ENCODE data around the gene APBB2. TPM values are rescaled to one million over a fixed set of nuclear protein-coding genes. Genes with fewer than 3 reads are reported as not detected.

The APBB2 gene
- total and polyA plus RNA-seq, 2 of the 8 experiments (the other 6 are each of a cell fraction or from before 2014, with no cell fraction given) = 58.7 to 59.4 TPM

GRCh38 chr4:40984051-40984450, 230.3 kb downstream of the APBB2 start:
- Histone ChIP-seq H3K9me3 (ENCODE audit: insufficient read depth in 2 of 2, low read depth in 1 of 2, low read length in 1 of 2) (no peaks in the 10 kb centered on the region), H2BK120ac (replicated peaks; ENCODE audit: low read depth, low read length) (no peak overlapping the region), H2BK12ac (ENCODE audit: low read depth, low read length) (no peak overlapping the region), H3K79me2 (ENCODE audit: control insufficient read depth in 1 of 2, insufficient read depth in 2 of 2, low read length in 2 of 2) (no peaks in the 10 kb centered on the region), H3K18ac (ENCODE audit: extremely low read depth, low read length) (no peak overlapping the region), H3K36me3 (ENCODE audit: control insufficient read depth in 2 of 4, insufficient read depth in 4 of 4, low read length in 3 of 4) (no peaks in the 10 kb centered on the region), H4K8ac (ENCODE audit: extremely low read depth, insufficient read depth, low read length) (no peak overlapping the region), H3K23ac (ENCODE audit: insufficient read length) (no peak overlapping the region), H2AFZ (ENCODE audit: low read length) (no peak overlapping the region), H4K5ac (ENCODE audit: insufficient read length, low read depth, low read length) (no peak overlapping the region), H3K23me2 (ENCODE audit: low read depth, low read length) (no peaks in the 10 kb centered on the region), H2AK5ac (ENCODE audit: low read depth, low read length) (no peak overlapping the region), H3K27me3 (replicated peaks in 1 of 4; ENCODE audit: control insufficient read depth in 3 of 4, extremely low read depth in 1 of 4, insufficient read depth in 3 of 4, low read length in 3 of 4) (no peaks in the 10 kb centered on the region), H3K4me1 (replicated peaks in 1 of 4; ENCODE audit: control insufficient read depth in 3 of 4, insufficient read depth in 4 of 4, low read length in 3 of 4) (no peaks in the 10 kb centered on the region; a peak in 1 of 7 replicates), H3K4me2 (ENCODE audit: insufficient read depth in 1 of 2, low read depth in 2 of 2, low read length in 2 of 2) (no peak overlapping the region), H2BK20ac (ENCODE audit: low read length) (no peak overlapping the region), H3K79me1 (ENCODE audit: low read depth, low read length) (no peaks in the 10 kb centered on the region), H3K27ac (ENCODE audit: low read depth, low read length) (no peak overlapping the region), H3K56ac (replicated peaks; ENCODE audit: insufficient read length, low read depth, low read length) (no peak overlapping the region), H3K9ac (replicated peaks in 1 of 4; ENCODE audit: extremely low read depth in 1 of 4, low read depth in 3 of 4, low read length in 3 of 4) (no peak overlapping the region), H3K4ac (replicated peaks; ENCODE audit: insufficient read length, low read depth, low read length) (no peak overlapping the region), H2BK5ac (ENCODE audit: low read depth, low read length) (no peak overlapping the region), H2BK15ac (ENCODE audit: low read length) (no peak overlapping the region), H3K4me3 (ENCODE audit: extremely low read depth in 1 of 4, insufficient read depth in 2 of 4, low read depth in 3 of 4, low read length in 4 of 4) (no peak overlapping the region), H3K14ac (ENCODE audit: insufficient read length) (no peak overlapping the region), H4K91ac (replicated peaks; ENCODE audit: insufficient read length, low read length) (no peak overlapping the region), H4K20me1 (replicated peaks in 1 of 2; ENCODE audit: control insufficient read depth in 1 of 2, insufficient read depth in 2 of 2, low read length in 2 of 2) (no peaks in the 10 kb centered on the region)
- CTCF ChIA-PET (ENCODE audit: partially characterized antibody) = interaction anchor here (0.6 to 13.4 kb wide), 5 partner anchors 9 to 228 kb away, joined by 3 to 167 read pairs (median 3); partner anchors contain the start of gene APBB2
- 84% methylated on average over 4 of the region's 4 CpGs; no CpG with 5 or more reads in 1 of the 2 experiments for WGBS, 2 experiments (ENCODE audit: extremely low coverage in 1 of 2, insufficient coverage in 1 of 2, insufficient read length in 1 of 2, insufficient replicate concordance in 2 of 2, low coverage in 1 of 2, low lambda C conversion rate in 2 of 2, missing lambda C conversion rate in 1 of 2)
- TF ChIP-seq NANOG (IDR thresholded peaks at IDR 0.05; ENCODE audit: insufficient read depth, low read depth, low read length, poor library complexity, severe bottlenecking) (no peak), CBX5 (IDR thresholded peaks at IDR 0.05; ENCODE audit: low read depth, low read length) (no peak), TCF12 (IDR thresholded peaks at IDR 0.05; ENCODE audit: low read depth, low read length) (no peak), ASH2L (IDR thresholded peaks at IDR 0.05; ENCODE audit: low read length) (no peak), TEAD4 (IDR thresholded peaks at IDR 0.05; ENCODE audit: low read depth, low read length) (no peak), SAP30 (IDR thresholded peaks at IDR 0.05; ENCODE audit: insufficient read depth, insufficient replicate concordance, low read length) (no peak), JUN (IDR thresholded peaks at IDR 0.05; ENCODE audit: low read depth, low read length) (no peak)
- no peak for DNase-seq (ENCODE audit: low read depth in 1 of 2, low spot score in 2 of 2)
- POLR2A ChIA-PET (ENCODE audit: partially characterized antibody) = interaction anchor here (0.6 kb wide), 2 partner anchors 203 to 232 kb away, joined by 3 read pairs; no protein-coding TSS in a partner anchor
- no peak for FAIRE-seq

Data from H1 (cell line).